ENCODE measurements around the gene GALNT4. TPM values are rescaled to one million over a fixed set of nuclear protein-coding genes. Genes with fewer than 3 reads are reported as not detected.

Gene GALNT4
- total RNA-seq, 2 experiments from 2014 or later: 6.3 to 6.5 TPM

DNA sequence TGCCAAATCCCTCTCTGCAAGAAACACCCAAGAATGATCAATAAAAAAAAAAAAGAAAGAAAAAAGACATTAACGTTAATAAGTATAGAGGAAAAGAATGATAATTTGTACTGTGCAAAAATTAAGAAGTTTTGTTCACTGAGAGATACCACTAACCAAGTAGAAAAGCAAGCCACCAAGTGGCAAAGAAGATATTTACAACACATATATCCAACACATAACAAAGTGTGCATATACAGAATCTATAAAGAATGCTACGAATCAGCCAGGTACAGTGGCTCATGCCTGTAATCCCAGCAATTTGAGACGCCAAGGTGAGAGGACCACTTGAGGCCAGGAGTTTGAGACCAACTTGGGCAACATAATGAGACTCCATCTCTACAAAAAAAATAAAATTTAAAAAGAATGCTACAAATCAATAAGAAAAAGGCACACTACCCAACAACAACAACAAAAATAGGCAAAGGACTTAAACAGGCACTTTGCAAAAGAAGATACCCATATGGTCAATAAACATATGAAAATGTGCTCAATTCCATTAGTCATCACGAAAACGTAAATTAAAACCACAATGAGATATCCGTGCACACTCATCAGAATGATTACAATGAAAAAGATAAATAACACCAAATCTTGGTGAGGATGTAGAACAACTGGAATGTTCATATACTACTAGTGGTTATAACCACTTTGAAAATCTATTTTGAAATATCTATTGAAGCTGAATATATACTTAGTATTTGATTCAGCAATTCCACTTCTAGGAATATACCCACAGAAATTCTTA, 19.8 kb downstream of the GALNT4 start:
- ChIA-PET CTCF (interaction anchor here (0.8 kb wide), 1 partner anchor 9 kb away, joined by 4 read pairs; no protein-coding TSS in a partner anchor), POLR2A (no interaction called here)

DNA sequence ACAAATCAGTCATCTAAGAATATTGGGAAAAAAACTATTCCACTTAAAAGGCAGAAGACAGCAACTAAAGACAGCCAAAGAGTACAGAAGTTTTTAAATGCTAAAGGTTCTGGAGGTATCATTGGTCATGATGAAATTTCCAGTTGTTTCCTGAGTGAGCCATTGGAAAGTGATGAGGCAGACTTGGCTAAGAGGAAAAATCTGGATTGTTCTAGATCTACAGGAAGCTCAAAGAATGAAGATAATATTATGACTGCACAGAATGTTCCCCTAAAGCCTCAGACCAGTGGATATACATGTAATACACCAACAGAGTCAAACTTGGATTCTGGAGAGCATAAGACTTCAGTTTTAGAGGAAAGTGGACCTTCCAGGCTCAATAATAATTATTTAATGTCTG, 22.8 kb downstream of the GALNT4 start:
- ChIA-PET POLR2A (no interaction called here), CTCF (no interaction called here)

DNA sequence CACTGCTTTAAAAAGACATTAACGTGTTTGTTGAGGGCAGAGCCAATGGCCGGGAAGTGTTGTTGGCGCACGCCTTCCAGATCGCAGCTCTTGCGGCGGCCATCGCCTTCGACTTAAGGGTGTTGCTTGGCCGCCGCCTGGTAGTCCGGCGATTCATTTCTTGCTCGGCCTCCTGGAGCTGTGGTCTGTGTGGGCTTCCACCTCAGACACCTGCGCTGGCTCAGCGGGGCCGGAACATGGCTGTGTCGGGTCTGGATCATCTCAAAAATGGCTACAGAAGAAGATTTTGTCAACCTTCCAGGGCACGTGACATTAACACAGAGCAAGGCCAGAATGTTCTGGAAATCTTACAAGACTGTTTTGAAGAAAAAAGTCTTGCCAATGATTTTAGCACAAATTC, 24.7 kb downstream of the GALNT4 start:
- CTCF ChIA-PET: no interaction called here
- POLR2A ChIA-PET: no interaction called here

DNA sequence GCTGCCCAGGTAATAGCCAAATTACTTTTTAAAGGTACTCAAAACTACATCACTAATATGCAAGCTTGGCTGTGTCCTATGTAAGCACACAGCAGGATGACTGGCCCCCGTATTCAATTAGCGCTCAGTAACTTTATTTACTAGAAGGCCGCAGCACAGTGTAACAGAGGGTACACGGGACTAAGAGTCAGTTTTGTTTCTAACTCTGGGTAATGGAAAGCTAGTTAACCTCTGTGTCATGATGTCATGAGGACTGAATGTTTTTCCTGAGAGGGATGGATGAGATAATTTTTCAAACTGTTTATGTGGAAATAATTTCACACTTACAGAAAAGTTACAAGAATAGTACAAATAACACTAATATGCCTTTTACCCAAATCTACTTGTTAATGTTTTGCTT, 27.1 kb downstream of the GALNT4 start:
- ChIA-PET CTCF (no interaction called here), POLR2A (no interaction called here)

DNA sequence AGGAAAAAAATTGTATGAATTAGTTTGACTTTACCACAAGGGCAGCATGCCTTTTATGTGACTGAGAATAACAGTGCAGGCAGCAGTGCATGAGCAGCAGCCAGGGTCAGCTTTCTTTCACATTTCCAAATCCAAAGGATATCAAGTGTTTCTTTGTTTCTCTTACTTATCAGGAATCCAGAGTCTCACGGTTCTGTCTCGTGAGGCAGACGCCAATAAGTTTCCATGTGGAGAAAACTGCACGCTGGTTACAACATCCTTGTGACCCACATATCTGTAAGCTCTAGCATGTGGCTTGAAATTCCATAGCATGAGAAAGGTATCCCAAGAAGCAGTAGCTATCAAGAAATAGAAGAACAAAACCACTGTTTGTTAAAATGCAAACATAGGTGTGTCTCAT, 27.6 kb downstream of the GALNT4 start:
- ChIA-PET POLR2A (no interaction called here), CTCF (no interaction called here)

DNA sequence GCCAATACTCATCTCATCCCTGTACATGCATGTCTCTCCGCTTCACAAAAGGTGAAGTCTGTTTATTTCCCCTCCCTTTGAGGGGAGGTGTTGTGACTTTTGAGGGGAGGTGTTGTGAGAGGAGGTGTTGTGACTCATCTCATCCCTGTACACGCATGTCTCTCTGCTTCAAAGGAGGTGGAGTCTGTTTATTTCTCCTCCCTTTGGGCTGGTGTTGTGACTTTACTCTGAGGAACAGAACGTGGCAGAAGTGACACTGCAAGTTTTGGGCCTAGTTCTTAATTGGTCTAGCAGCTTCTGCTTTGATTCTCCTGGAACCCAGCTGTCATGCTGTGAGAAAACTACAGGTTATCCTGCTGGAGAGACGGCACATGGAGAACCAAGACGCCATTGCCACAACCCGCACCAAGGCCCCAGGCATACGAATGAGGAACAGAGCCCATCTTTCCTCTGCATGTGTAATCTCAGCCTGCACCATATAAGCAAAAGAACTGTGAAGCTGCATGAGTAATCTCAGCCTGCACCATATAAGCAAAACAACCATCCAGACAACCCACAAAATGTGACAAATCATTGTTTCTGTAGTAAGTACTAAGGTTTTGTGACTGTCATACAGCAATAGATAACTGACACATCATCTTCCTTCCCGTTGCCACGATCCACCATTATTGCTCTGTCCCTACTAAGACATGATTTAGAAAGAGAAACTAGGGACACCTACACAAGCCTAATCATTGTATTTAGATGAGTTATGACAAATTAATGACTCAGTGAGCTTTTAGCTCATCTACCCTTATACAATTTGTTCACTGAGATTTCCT, 30.0 kb downstream of the GALNT4 start:
- ChIA-PET CTCF (interaction anchor here (0.9 to 1.7 kb wide), 7 partner anchors 11 to 456 kb away, joined by 3 to 8 read pairs (median 4); partner anchors contain the start of genes GALNT4 and POC1B), POLR2A (interaction anchor here (0.6 to 1.4 kb wide), 5 partner anchors 23 to 250 kb away, joined by 3 to 8 read pairs (median 3); partner anchors contain the start of gene GALNT4)

DNA sequence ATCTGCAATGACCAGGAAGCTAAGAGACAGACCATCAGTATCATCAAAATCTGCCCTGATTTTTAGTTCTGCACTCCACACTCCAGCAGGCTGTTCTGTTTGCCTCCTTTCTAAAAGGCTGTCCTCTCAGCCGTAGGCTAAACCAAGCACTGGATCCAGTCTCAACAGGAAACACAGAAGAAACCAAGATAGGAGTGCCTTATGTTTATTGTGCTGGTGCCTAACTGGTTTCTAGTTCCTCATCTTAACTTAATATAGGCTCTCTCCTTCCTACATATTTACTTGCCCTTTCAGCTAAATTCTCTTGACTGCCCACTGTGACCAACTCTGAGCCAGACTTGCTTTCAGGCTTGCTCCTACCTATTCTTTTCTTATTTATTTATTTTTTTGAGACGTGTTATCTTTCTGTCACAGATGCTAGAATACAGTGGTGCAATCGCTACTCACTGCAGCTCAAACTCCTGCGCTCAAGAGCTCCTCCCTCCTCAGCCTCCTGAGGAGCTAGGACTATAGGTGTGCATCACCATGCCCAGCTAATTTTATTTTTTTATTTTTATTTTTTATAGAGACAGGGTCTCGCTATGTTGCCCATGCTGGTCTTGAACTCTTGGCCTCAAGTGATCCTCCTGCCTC, 30.8 kb downstream of the GALNT4 start:
- CTCF ChIA-PET: interaction anchor here (1.6 to 1.7 kb wide), 3 partner anchors 25 to 455 kb away, joined by 3 to 8 read pairs (median 5); partner anchors contain the start of genes GALNT4 and POC1B
- POLR2A ChIA-PET: interaction anchor here (1.0 kb wide), 1 partner anchor 142 kb away, joined by 3 read pairs; no protein-coding TSS in a partner anchor

DNA sequence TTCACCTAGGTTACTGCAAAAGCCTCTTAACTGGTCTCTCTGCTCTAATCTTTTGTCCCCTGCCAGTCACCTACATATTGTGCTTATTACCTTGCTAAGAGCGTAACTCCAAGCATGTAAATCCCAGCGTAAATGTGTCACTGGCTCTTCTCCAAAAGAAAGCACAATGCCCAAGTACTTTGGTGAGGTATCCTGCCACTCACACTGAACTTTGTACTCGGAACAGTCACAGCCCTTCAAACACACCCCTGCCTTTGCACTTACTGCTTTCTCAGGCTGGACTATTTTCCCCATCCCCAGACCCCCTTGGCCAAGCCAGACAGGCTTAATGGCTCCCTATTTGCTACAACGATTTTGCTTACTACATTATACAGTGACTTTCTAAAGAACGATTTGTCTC, 31.7 kb downstream of the GALNT4 start:
- ChIA-PET CTCF (no interaction called here), POLR2A (no interaction called here)

DNA sequence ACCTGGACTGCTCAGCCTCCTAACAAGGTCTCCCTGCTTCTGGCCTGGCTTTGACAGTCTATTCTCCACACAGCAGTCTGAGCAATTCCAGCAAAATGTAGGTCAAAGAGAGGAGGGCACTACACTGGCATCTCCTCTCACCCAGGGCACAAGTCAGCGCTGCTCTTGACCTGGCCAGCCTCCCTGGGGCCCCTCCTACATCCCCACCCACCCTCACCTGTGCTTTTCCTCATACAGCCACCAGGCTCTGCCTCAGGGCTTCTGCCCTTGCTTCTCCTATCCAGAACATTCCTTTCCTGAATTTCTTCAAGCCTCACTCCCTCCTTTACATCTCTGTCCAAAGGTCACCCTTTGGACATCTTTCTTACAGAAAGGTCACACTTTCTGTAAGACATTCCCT, 33.7 kb downstream of the GALNT4 start:
- ChIA-PET CTCF (interaction anchor here (2.1 kb wide), 1 partner anchor 21 kb away, joined by 5 read pairs; no protein-coding TSS in a partner anchor), POLR2A (interaction anchor here (0.6 kb wide), 1 partner anchor 11 kb away, joined by 3 read pairs; no protein-coding TSS in a partner anchor)

DNA sequence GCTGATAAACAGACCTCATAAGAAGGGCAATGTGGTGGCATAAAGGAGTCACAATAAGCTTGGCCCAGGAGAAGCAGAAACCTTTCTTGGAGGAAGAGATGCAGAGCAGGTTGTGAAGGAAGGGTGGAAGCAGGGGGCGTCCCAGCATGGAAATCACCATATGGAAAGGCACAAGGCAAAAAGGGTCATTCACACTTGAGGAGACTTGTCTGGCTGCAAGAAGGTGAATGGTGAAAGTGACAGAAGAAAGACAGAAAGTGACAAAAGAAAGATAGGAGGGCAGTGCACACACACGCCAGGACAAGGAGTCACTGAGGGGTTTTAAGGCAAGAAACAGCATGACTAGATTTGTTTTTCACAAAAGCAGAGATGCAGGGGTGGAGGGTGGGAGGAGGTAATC, 38.3 kb downstream of the GALNT4 start:
- ChIA-PET POLR2A (no interaction called here), CTCF (no interaction called here)

DNA sequence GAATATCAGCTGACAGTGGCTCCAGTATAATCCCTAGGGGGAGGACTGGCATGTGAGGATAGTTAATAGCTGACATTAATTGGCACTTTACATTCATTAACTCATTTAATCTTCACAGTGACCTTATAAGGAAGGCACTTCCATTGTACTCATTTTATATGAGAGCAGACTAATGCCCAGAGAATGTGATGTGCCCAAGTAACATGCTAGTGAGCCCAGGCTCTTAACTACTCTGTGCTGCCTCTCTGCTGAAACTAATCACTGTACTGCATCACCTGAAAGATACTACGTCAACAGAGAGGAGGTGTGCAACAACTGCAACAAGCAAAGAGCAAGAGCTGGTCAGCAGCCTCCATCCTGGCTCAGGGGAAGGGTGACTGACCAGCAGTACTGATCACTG, 40.1 kb downstream of the GALNT4 start:
- ChIA-PET CTCF (interaction anchor here (0.6 kb wide), 1 partner anchor 22 kb away, joined by 3 read pairs; no protein-coding TSS in a partner anchor), POLR2A (no interaction called here)

DNA sequence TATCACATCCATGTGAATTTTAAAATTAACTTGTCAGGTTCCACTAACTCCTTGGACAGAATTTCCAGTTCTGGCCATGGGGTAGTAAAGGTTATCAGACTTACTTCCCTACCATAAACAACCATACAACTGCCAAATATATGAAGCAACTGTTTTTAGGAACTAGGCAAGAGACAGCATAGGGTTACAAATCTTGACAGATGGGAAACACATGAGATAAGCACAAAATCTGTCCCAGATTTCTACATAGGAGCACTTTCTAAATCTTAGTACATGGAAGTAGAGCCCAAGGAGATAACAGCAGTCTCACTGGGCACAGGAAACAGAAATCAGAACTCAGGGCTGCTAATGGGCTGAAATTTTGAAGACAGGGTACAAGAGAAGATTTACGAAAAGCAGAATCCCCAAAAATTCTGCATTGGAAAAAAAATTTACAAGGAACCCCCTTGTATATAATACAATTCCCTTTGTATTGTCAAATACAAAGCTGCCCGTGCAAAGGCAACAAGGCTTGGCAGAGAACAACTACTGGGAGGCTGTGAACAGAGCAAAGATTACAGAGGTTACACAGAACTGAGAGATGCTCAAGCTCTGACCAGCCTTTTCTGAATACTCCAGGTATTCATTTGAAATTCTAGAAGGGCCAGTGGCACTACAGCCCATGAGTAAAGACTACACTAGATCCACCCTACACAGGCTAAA, 43.2 kb downstream of the GALNT4 start:
- CTCF ChIA-PET: no interaction called here
- POLR2A ChIA-PET: no interaction called here

DNA sequence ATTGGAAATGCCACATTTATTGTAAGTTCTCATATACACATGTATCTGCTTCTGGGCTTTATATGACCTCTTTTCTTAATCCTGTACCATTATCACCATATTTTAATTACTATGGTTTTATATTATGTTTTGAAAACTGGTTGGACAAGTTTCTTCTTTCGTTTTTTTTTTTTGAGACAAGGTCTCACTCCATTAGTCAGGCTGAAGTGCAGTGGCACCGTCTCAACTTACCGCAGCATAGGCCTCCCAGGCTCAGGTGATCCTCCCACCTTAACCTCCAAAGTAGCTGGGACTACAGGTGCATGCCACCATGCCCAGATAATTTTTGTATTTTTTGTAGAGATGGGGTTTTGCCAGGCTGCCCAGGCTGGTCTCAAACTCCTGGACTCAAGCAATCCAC, 44.6 kb downstream of the GALNT4 start:
- ChIA-PET POLR2A (interaction anchor here (0.6 kb wide), 1 partner anchor 11 kb away, joined by 3 read pairs; no protein-coding TSS in a partner anchor), CTCF (no interaction called here)

DNA sequence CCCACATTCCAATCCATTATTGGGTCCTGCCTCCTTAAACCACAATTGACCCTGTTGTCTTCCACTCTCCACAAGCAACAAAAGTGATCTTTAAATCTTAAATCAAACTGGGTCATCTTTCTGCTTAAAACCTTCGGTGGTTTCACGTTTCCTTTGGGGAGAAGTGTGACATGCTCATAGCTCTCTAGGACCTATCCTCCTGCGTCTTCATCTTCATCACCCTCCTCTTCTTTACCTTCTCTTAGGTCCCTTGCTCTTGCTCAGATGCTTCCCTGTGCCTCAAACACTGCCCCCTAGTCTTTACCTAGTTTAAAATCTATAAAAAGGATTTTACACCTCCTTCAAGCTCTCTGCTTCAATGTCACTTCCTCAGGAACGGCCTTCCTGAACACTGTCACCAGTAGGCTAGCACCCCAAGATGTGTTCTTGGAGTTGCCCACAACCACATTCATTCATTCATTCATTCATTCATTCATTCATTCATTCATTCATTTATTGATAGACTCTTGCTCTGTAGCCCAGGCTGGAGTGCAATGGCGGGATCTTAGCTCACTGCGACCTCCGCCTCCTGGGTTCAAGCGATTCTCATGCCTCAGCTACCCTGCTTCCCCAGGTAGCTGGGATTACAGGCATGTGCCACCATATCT, 46.8 kb downstream of the GALNT4 start:
- POLR2A ChIA-PET: no interaction called here
- CTCF ChIA-PET: interaction anchor here (0.8 to 1.1 kb wide), 3 partner anchors 10 to 458 kb away, joined by 3 read pairs; no protein-coding TSS in a partner anchor

DNA sequence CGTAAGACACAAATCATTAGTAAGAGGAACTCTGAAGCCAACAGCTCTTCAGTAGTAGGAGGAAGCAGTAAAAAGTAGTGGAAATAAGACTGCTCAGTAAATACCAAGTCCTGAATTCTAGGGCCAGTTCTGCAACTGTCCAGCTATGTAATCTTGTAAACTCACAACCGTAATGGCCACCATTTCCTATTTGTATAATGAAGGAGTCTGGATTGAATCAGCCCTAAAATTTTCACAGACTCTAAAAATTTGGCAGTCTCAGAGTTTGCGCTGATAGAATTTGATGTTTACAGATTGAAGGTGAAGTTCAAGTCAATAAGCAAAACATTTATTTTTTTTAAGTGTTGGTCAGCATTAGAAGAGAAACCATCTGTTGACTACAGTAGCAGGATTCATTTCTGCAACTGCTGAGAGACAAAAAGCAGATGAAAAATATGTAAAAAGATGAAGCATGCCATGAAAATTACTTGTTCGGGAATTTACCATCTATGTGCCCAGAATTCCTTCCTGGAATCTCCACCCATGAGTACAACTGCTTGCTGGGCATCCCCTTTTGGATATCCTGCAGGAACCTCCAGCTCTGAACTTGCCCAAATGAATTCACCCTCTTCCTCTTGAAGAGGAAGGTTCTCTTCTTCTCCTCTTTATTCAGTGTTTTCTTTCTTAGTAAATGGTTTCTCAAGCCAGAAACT, 47.5 kb downstream of the GALNT4 start:
- CTCF ChIA-PET: interaction anchor here (0.8 to 1.1 kb wide), 3 partner anchors 11 to 458 kb away, joined by 3 read pairs; no protein-coding TSS in a partner anchor
- POLR2A ChIA-PET: no interaction called here

DNA sequence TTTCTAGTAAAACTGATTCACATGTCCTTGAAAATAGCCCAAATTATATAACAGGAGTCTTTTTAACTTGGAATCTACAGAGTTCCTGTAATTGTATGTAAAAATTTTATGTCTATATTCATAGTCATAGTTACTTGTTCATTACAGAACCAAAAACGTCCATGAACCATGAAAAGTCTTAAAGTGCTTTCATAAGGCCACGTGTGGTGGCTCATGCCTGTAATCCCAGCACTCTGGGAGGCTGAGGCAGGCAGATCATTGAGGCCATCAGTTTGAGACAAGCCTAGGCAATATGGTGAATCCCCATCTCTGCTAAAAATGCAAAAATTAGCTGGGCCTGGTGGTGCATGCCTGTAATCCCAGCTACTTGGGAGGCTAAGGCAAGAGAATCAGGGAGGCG, 48.4 kb downstream of the GALNT4 start:
- POLR2A ChIA-PET: no interaction called here
- CTCF ChIA-PET: no interaction called here

DNA sequence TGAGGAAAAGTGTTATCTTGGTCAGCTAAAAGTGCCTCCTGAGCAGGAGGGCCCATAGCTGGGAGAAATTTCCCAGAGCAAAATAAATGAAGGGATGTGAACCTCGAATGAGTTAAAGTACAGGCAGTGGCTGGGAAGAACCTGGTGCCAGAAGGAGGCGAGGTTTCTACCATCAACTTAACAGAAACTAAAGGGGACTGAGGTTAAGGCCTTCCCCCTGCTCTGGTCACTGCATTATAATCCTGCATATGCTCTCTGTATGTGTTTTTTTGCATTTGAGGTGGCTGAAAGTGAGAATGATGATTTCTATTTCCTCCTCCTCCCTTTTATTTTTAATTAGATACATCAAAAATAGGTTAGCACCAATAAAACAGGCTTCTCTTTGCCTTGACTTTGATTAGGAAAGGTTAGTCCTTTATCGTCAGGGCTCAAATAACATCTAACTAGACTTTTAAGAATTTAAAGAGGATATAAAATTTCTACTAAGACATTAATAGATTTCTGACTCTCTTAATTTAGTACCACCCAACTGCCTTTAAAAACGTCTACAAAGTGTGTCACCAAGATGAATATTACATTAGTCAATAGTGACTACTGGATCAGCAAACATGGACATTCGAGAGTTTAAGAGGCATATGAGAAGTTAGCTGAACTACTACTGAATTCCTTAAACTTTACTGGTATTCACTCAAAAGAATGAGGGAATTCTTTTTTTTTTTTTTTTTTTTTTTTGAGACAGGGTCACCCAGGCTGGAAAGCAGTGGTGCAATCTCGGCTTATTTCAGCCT, 49.2 kb downstream of the GALNT4 start:
- POLR2A ChIA-PET: no interaction called here
- CTCF ChIA-PET: interaction anchor here (2.1 kb wide), 1 partner anchor 14 kb away, joined by 5 read pairs; no protein-coding TSS in a partner anchor

All from activated CD8-positive, alpha-beta memory T cell treated with anti-CD3 and anti-CD28 coated beads for 36 hours (primary cell).